GM20431 (cell line): Measurements from ENCODE around the gene GMPR.

Experiments used
- in situ Hi-C: fragments of 300-500 bp; cut with MseI, MboI; formaldehyde crosslinking; loops from one replicate; pipeline ENCODE4 v1.15.0; 2020; ENCODE audit warnings: low sequenced_read_pairs; ENCODE audit not compliant: unreplicated experiment

GMPR gene

DNA sequence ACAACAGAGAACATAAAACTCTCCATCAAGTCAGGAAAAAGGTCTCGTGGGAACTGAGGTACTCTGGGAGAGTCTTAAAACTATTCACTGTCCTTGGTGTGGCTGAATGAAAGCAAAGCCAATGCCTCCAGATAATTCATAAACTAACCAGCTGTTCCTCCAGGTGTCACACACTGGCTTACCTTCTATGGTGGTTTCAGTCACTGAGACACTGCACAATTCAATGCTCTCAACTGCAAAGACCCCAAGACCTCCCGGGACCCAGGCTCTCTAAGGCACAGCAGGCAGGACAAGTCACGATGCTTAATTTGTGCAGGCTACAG, 100.8 kb downstream of the GMPR start:
- in situ Hi-C loops = loop anchor here (25.0 kb wide), 2 partner anchors 423 to 623 kb away; partner anchors contain the start of gene ATXN1

DNA sequence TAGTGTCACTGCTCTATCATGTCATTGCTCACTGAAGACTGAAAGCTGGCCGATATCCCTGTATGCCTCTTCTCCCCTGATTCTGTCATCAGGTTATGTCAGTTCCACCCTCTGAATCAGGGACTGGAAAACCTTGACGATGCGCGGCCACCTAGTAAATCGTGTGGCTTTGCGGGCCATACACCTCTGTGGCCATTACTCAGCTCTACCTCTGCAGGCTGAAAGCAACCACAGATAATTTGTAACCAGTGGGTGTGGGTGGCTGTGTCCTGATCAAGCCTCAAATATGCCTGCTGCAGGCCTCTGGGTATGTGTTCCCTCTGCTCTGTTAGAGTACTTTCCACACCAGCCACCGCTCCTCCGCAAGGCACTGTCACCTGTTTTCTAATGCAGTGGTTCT, 105.2 kb downstream of the GMPR start:
- in situ Hi-C loops = loop anchor here (25.0 kb wide), 2 partner anchors 419 to 619 kb away; partner anchors contain the start of gene ATXN1

DNA sequence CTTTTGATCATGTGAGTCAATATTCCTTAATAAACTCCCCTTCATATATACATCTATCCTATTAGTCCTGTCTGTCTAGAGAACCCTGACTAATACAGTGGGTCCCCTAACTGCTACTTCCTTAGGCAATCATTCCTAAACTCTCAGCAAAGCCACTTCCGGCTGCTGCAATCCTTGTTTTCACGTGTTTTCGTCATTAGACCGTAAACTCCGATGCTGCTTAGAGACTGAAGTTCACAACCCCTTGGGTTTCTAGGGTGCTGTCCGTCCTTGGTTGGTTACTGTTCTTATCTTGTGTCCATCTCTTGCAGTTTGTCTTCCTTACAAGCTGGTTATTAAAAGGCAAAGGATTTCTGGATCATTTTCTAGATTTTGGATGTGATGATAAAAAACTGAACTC, 106.4 kb downstream of the GMPR start:
- in situ Hi-C loops = loop anchor here (25.0 kb wide), 2 partner anchors 418 to 618 kb away; partner anchors contain the start of gene ATXN1
